ENCODE measurements around the gene OTOG. TPM values are rescaled to one million over a fixed set of nuclear protein-coding genes. Genes with fewer than 3 reads are reported as not detected.
A peak's percentile ranks its signal among the peaks of the same experiment; 100 is the strongest.

The OTOG gene
- total RNA-seq, 2 donors from 2014 or later, result not detected

- intact Hi-C loops (cut with DNase I), result no loop called here
- no peak for DNase-seq (ENCODE audit: low spot score)
Observed at GRCh38 chr11:17515443-17516176, 31.4 kb upstream of the OTOG start.

GRCh38 chr11:17516551-17517150 lies 30.4 kb upstream of the OTOG start:
- intact Hi-C loops (cut with DNase I), result no loop called here
- DNase-seq (ENCODE audit: low spot score), result no peak

- intact Hi-C loops (cut with DNase I), result no loop called here
Observed at GRCh38 chr11:17517186-17517585, 29.9 kb upstream of the OTOG start.

GRCh38 chr11:17518366-17518765 lies 28.7 kb upstream of the OTOG start:
- DNase-seq (ENCODE audit: low spot score), result no peak
- intact Hi-C loops (cut with DNase I), result no loop called here

More at GRCh38 chr11:17517186-17517585, 29.9 kb upstream of the OTOG start:
- no peak for DNase-seq (ENCODE audit: low spot score)

- no peak for DNase-seq (ENCODE audit: low spot score)
- intact Hi-C loops (cut with DNase I), result no loop called here
Observed at GRCh38 chr11:17519061-17519885, 27.8 kb upstream of the OTOG start.

- intact Hi-C loops (cut with DNase I), result no loop called here
- no peak for DNase-seq (ENCODE audit: low spot score)
Observed at GRCh38 chr11:17521106-17521900, 25.8 kb upstream of the OTOG start.

GRCh38 chr11:17522655-17523054 lies 24.4 kb upstream of the OTOG start:
- intact Hi-C loops (cut with DNase I), result no loop called here
- no peak for DNase-seq (ENCODE audit: low spot score)

GRCh38 chr11:17524221-17524620 lies 22.8 kb upstream of the OTOG start:
- no peak for DNase-seq (ENCODE audit: low spot score)
- intact Hi-C loops (cut with DNase I), result no loop called here

GRCh38 chr11:17525570-17525969 lies 21.5 kb upstream of the OTOG start:
- intact Hi-C loops (cut with DNase I), result no loop called here

GRCh38 chr11:17526326-17526725 lies 20.7 kb upstream of the OTOG start:
- DNase-seq (ENCODE audit: low spot score), result no peak
- intact Hi-C loops (cut with DNase I), result no loop called here

More at GRCh38 chr11:17525570-17525969, 21.5 kb upstream of the OTOG start:
- no peak for DNase-seq (ENCODE audit: low spot score)

- DNase-seq (ENCODE audit: low spot score), result no peak
- intact Hi-C loops (cut with DNase I), result no loop called here
Observed at GRCh38 chr11:17526931-17527627, 20.0 kb upstream of the OTOG start.

GRCh38 chr11:17527628-17527995 lies 19.4 kb upstream of the OTOG start:
- intact Hi-C loops (cut with DNase I), result no loop called here
- no peak for DNase-seq (ENCODE audit: low spot score)

- intact Hi-C loops (cut with DNase I), result no loop called here
- peak; percentile 87 for DNase-seq (ENCODE audit: low spot score)
Observed at GRCh38 chr11:17528181-17528691, 18.8 kb upstream of the OTOG start.

GRCh38 chr11:17528906-17529843 lies 17.9 kb upstream of the OTOG start:
- DNase-seq (ENCODE audit: low spot score), result no peak
- intact Hi-C loops (cut with DNase I), result no loop called here

- intact Hi-C loops (cut with DNase I), result no loop called here
- no peak for DNase-seq (ENCODE audit: low spot score)
Observed at GRCh38 chr11:17529844-17530185, 17.2 kb upstream of the OTOG start.

GRCh38 chr11:17531071-17531600 lies 15.9 kb upstream of the OTOG start:
- intact Hi-C loops (cut with DNase I), result no loop called here
- DNase-seq (ENCODE audit: low spot score), result no peak

GRCh38 chr11:17531636-17532113 lies 15.4 kb upstream of the OTOG start:
- no peak for DNase-seq (ENCODE audit: low spot score)
- intact Hi-C loops (cut with DNase I), result no loop called here

Measured in posterior vena cava (tissue), 2 donors.